Measurements from ENCODE around the gene AHSP. TPM values are rescaled to one million over a fixed set of nuclear protein-coding genes. Genes with fewer than 3 reads are reported as not detected.

The AHSP gene
- total RNA-seq, 1 donor from 2014 or later: not detected

- DNase-seq (ENCODE audit: extremely low spot score, unreplicated experiment): no peak
- Mint-ChIP-seq H3K4me1 (ENCODE audit: unreplicated experiment) (no peaks in the 10 kb centered on the region), H3K4me3 (ENCODE audit: unreplicated experiment) (no peak overlapping the region), H3K9me3 (ENCODE audit: unreplicated experiment) (peaks cover 40% of the 10 kb centered on the region), H3K27ac (ENCODE audit: unreplicated experiment) (no peak overlapping the region), H3K36me3 (ENCODE audit: unreplicated experiment) (no peaks in the 10 kb centered on the region), H3K27me3 (ENCODE audit: unreplicated experiment) (no peaks in the 10 kb centered on the region)
- TF ChIP-seq CTCF (IDR thresholded peaks at IDR 0.05): no peak
Observed at GRCh38 chr16:31577411-31577810, 49.7 kb downstream of the AHSP start.

Other genes with a start within 250 kb of the AHSP start
- not detected in 2 replicates for gene ITGAX, start 172.7 kb upstream of the AHSP start, total RNA-seq
- not detected in 2 replicates for gene ITGAD, start 134.6 kb upstream of the AHSP start, total RNA-seq
- not detected in 2 replicates for gene COX6A2, start 99.5 kb upstream of the AHSP start, total RNA-seq
- 2.9 and 3.2 TPM in 2 replicates for gene ZNF843, start 85.1 kb upstream of the AHSP start, total RNA-seq
- gene ARMC5, start 68.4 kb upstream of the AHSP start, total RNA-seq: 12.3 and 12.8 TPM in 2 replicates
- 112 and 120 TPM in 2 replicates for gene TGFB1I1, start 55.7 kb upstream of the AHSP start, total RNA-seq
- not detected in 2 replicates for gene SLC5A2, start 44.8 kb upstream of the AHSP start, total RNA-seq
- 72.5 and 76.8 TPM in 2 replicates for gene RUSF1, start 19.5 kb upstream of the AHSP start, total RNA-seq

All from osteocyte (in vitro differentiated cells).